ENCODE results near the gene PIK3R5.

Gene PIK3R5

GRCh38 chr17:8873801-8874715, 91.4 kb downstream of the PIK3R5 start:
- TF ChIP-seq CTCF (IDR thresholded peaks at IDR 0.05; ENCODE audit: insufficient read depth, low read depth, low read length, missing control alignments) = no peak
- H3K4me3 ChIP-seq (ENCODE audit: low read depth, low read length) = no peak overlapping the region
- no peak for DNase-seq (ENCODE audit: low read depth)

GRCh38 chr17:8872705-8873435, 92.6 kb downstream of the PIK3R5 start:
- no peak for DNase-seq (ENCODE audit: low read depth)
- no peak for TF ChIP-seq CTCF (IDR thresholded peaks at IDR 0.05; ENCODE audit: insufficient read depth, low read depth, low read length, missing control alignments)
- H3K4me3 ChIP-seq (ENCODE audit: low read depth, low read length) = no peak overlapping the region

DNA sequence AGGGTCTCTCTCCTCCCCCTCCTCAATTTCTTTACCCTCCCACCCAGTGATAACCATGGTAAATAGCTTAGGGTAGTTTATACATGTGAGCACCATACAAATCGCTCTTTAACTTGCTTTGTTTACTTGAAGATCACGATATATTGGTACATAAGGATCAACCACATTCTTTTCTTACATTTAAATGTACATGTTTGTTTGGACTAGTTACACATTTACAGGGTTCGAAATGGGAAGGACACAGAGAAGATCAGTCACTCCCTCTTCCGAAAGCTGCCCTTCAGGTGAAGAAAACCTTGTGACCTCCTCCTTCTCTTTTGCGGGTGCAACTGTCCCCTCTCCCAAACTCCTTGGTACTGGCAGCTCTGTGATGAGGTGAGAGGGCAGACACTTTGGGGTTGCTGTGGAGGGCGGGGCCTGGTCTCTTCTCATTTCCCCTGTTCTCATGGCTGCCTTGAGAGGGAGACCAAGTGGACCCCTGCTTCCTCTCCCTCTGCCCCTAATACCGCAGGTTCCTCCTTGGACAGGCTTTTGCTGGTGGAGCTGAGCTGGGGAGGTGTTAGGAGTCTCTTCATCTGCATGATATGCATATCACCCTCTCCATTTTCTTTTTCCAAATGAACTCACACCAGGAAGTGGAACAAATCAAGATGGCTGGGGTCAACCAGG, 93.3 kb downstream of the PIK3R5 start:
- no peak for TF ChIP-seq CTCF (IDR thresholded peaks at IDR 0.05; ENCODE audit: insufficient read depth, low read depth, low read length, missing control alignments)
- no peak for DNase-seq (ENCODE audit: low read depth)
- no peak overlapping the region for H3K4me3 ChIP-seq (ENCODE audit: low read depth, low read length)

- no peak for DNase-seq (ENCODE audit: low read depth)
- H3K4me3 ChIP-seq (ENCODE audit: low read depth, low read length) = no peak overlapping the region
- no peak for TF ChIP-seq CTCF (IDR thresholded peaks at IDR 0.05; ENCODE audit: insufficient read depth, low read depth, low read length, missing control alignments)
Measured at GRCh38 chr17:8871081-8871581, 94.4 kb downstream of the PIK3R5 start.

DNA sequence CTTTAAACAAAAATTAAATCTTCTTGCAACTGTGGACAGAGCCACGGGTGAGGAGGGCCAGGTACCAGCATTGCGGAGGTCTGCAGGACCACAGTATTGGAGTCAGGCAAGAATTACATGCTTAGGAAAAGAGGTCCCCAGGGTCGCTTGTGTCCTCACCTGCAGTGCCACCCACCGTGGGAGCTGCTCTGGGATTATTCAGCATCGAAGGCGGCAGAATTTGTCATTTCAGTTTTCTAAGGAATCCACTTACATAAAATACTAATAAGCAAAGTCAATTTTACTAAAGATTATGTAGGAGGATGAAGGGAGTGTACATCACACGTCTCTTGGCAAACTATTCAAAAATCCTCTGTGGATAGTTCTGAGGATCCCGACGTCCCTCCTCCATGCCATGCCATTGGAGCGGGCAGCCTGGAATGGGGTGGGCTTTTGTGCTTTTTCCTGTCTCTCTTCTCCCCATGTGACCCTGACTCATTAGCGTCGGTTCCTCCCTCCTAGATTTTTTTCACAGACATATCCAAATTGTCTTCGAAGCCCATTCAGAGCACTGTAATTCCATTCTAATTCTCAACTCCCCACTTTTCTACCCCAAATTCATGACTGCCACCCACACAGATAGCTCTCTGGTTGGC, 95.0 kb downstream of the PIK3R5 start:
- H3K4me3 ChIP-seq (ENCODE audit: low read depth, low read length) = no peak overlapping the region
- no peak for TF ChIP-seq CTCF (IDR thresholded peaks at IDR 0.05; ENCODE audit: insufficient read depth, low read depth, low read length, missing control alignments)
- DNase-seq (ENCODE audit: low read depth) = no peak

DNA sequence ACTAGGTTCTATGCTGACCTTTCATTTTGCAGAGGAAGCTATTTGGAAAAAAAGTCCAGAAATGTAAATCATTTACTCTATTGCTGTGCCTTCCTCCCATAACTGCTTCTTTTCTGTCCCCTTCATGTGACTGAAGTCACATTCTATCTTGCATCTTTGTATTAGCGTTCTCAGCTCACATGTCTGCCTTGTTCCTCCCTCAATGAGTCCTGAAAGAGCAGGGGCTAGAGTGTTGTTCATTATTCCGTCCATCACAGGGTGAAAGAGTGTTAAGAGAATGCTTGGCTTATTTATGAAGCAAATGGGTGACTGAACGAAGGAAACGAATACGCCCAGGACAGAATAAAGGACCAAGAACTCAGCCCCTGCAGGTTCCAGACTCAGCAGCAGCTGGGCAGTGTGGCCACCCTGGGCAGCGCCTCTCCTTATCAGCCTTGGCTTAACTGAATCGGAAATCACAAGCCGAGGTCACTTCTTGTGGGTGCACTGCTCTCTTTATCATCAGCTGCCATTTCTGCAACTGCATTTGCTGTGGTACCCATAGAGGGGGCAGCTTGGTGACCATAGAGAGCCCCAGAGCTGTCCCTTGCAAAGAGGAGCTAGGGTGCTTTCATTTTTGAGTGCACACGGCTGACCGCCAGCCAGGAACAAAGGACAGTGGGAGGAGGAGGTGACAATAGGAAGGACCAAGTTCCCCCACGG, 96.2 kb downstream of the PIK3R5 start:
- no peak overlapping the region for H3K4me3 ChIP-seq (ENCODE audit: low read depth, low read length)
- no peak for DNase-seq (ENCODE audit: low read depth)
- TF ChIP-seq CTCF (IDR thresholded peaks at IDR 0.05; ENCODE audit: insufficient read depth, low read depth, low read length, missing control alignments) = no peak
